GM12878 (cell line): ENCODE results near the gene DNAJC7. TPM values are rescaled to one million over a fixed set of nuclear protein-coding genes. Genes with fewer than 3 reads are reported as not detected.

Experiments
- ATAC-seq: fragments of 200-7000 bp; cut with Tn5 transposase; 3 replicates; pipeline ENCODE4 v1.9.1; 2020; ENCODE audit warnings: mild to moderate bottlenecking, moderate library complexity
- BruUV-seq: library from RNA; stranded (reverse); fragments of 400-500 nt; replicated peaks from 2 replicates; lab custom pipeline; 2021; lab: Mats Ljungman, UMichigan
- CTCF ChIA-PET: fragments of 300-600 bp; sonication (Branson Sonifier 250); formaldehyde crosslinking; extraction: SDS; loops from one replicate; lab custom pipeline; 2021; ENCODE audit warnings: inconsistent platforms; lab: Yijun Ruan, JAX
- POLR2A ChIA-PET: fragments of 350-600 bp; formaldehyde crosslinking; extraction: SDS; loops from one replicate; lab custom pipeline; 2021; ENCODE audit warnings: inconsistent platforms; lab: Charles Lee
- RAD21 ChIA-PET: fragments of 300-600 bp; sonication (Branson Sonifier 250); formaldehyde crosslinking; loops from one replicate; lab custom pipeline; 2023; ENCODE audit warnings: antibody characterized with exemption; ENCODE audit not compliant: unreplicated experiment; lab: Charles Lee
- SMC1A ChIA-PET: fragments of 300-600 bp; sonication (Branson Sonifier 250); formaldehyde crosslinking; loops from one replicate; lab custom pipeline; 2023; ENCODE audit not compliant: unreplicated experiment, uncharacterized antibody; lab: Charles Lee
- DNase-seq: peaks from one replicate; pipeline ENCODE4 v3.0.0-alpha.2; 2011; ENCODE audit warnings: low read depth, low spot score
- FAIRE-seq: peaks from 3 replicates; lab custom pipeline; 2011; peaks lifted over from hg19 to GRCh38; lab: Jason Lieb, UNC
- H2AFZ ChIP-seq: 2 replicates; pipeline ENCODE4 v1.6.0; 2011; ENCODE audit warnings: low read depth, low read length, control low read depth; ENCODE audit not compliant: control insufficient read depth
- H3K27ac ChIP-seq: 2 replicates; pipeline ENCODE4 v1.5.1; 2011; ENCODE audit warnings: control low read depth; ENCODE audit not compliant: control insufficient read depth, insufficient read depth
- H3K27me3 ChIP-seq, 2 experiments: replicated peaks in 1 of 2; 2 replicates each; pipeline versions ENCODE4 v1.6.0 to v1.6.1; 2011; ENCODE audit warnings: low read length in 1 of 2; ENCODE audit not compliant: control insufficient read depth in 2 of 2, insufficient read depth in 2 of 2
- H3K36me3 ChIP-seq, 2 experiments: 2 replicates each; pipeline ENCODE4 v1.5.1; 2011; ENCODE audit warnings: low read length in 1 of 2; ENCODE audit not compliant: control insufficient read depth in 2 of 2, insufficient read depth in 2 of 2
- H3K4me1 ChIP-seq: 2 replicates; pipeline ENCODE4 v1.6.1; 2011; ENCODE audit warnings: mild to moderate bottlenecking, low read length, moderate library complexity, mixed read lengths; ENCODE audit not compliant: control insufficient read depth, insufficient read depth
- H3K4me2 ChIP-seq: 2 replicates; pipeline ENCODE4 v1.6.0; 2011; ENCODE audit warnings: control low read depth; ENCODE audit not compliant: control insufficient read depth, insufficient read depth
- H3K4me3 ChIP-seq: fragments of 200-600 bp; sonication (generic); 2 replicates; pipeline ENCODE4 v1.5.1; 2016
- H3K79me2 ChIP-seq: 2 replicates; pipeline ENCODE4 v1.6.0; 2011; ENCODE audit warnings: low read length; ENCODE audit not compliant: control insufficient read depth, insufficient read depth
- H3K9ac ChIP-seq: 2 replicates; pipeline ENCODE4 v1.8.0; 2011; ENCODE audit warnings: low read length, control low read depth, mixed read lengths; ENCODE audit not compliant: control insufficient read depth, insufficient read depth
- H3K9me3 ChIP-seq: replicated peaks from 3 replicates; pipeline ENCODE4 v1.5.1; 2011; ENCODE audit warnings: mild to moderate bottlenecking, low read length; ENCODE audit not compliant: control insufficient read depth, insufficient read depth
- H4K20me1 ChIP-seq: 2 replicates; pipeline ENCODE4 v1.6.0; 2011; ENCODE audit not compliant: control insufficient read depth, insufficient read depth
- CHD1 ChIP-seq: IDR thresholded peaks from 2 replicates; pipeline ENCODE4 v1.6.1; 2012; ENCODE audit warnings: low read depth, low read length, improper control_type of control experiment
- EP300 ChIP-seq, 2 experiments: fragments of 150-350 bp in 1 of 2; IDR thresholded peaks; 2 replicates each; pipeline ENCODE4 v1.6.1; 2011 to 2012; ENCODE audit warnings: low read depth in 2 of 2, low read length in 2 of 2, borderline replicate concordance in 1 of 2, improper control_type of control experiment in 1 of 2, inconsistent platforms in 1 of 2; ENCODE audit not compliant: control insufficient read depth in 1 of 2
- IKZF1 ChIP-seq: fragments of 450-650 bp; conservative IDR thresholded peaks from 2 replicates; pipeline ENCODE4 v1.6.1; 2017; ENCODE audit warnings: antibody characterized with exemption, mild to moderate bottlenecking
- PRDM15 ChIP-seq: fragments of 450-650 bp; formaldehyde crosslinking; IDR thresholded peaks from 2 replicates; pipeline ENCODE4 v1.4.0; 2020; ENCODE audit warnings: mild to moderate bottlenecking, moderate library complexity
- RELA ChIP-seq: fragments of 450-650 bp; IDR thresholded peaks from 2 replicates; pipeline ENCODE4 v1.8.0; 2014; ENCODE audit warnings: borderline replicate concordance; ENCODE audit not compliant: partially characterized antibody
- SPI1 ChIP-seq: IDR thresholded peaks from 2 replicates; pipeline ENCODE4 v1.6.1; 2011; ENCODE audit warnings: low read depth, mild to moderate bottlenecking, low read length, moderate library complexity, borderline replicate concordance; ENCODE audit not compliant: insufficient read depth
- YBX1 ChIP-seq: fragments of 450-650 bp; IDR thresholded peaks from 2 replicates; pipeline ENCODE4 v1.6.1; 2016; ENCODE audit warnings: antibody characterized with exemption
- WGBS: methylation state at CpG from one replicate; pipeline ENCODE4 v1.1.6; 2016; ENCODE audit warnings: low lambda C conversion rate; ENCODE audit not compliant: insufficient replicate concordance, insufficient coverage; ENCODE audit errors: missing lambda C conversion rate; 5-methylcytosine and 5-hydroxymethylcytosine counted together
- in situ Hi-C: fragments of 300-500 bp; cut with MboI; formaldehyde crosslinking; loops from 9 replicates; pipeline ENCODE4 v1.14.3; 2018; ENCODE audit warnings: mixed read lengths
- intact Hi-C: fragments of 100-400 bp; cut with micrococcal nuclease; formaldehyde crosslinking; loops from one replicate; pipeline ENCODE4 v1.14.2; 2022; ENCODE audit not compliant: unreplicated experiment
- polyA plus RNA-seq, 11 experiments: library from polyadenylated mRNA; depleted of rRNA in 4 of 11; unstranded in 6 of 11; stranded (reverse) in 5 of 11; fragments of >200 nt; fragmentation: Nextera tagmentation in 4 of 11; fragmentation: Illumina TruSeq in 1 of 11; extraction: Ambion mirVana in 4 of 11; extraction: Trizol in 1 of 11; gene quantifications; 1 replicate in 1 of 11; 2 replicates in 10 of 11; pipeline versions ENCODE4 v1.2.1 to v1.2.3, GENCODE V29; 2011 to 2016; ENCODE audit warnings: inconsistent platforms in 2 of 11, missing spikeins in 2 of 11, low read depth in 1 of 11
- total RNA-seq, 4 experiments: library from RNA; depleted of rRNA in 3 of 4; stranded (reverse); fragments of >200 nt in 3 of 4; fragmentation: Illumina TruSeq in 1 of 4; extraction: Trizol in 1 of 4; gene quantifications; 2 replicates each; pipeline versions ENCODE4 v1.2.1 to v1.2.3, GENCODE V29; 2013 to 2021
- TF ChIP-seq, protein P1 (sequence below), 3 experiments: IDR thresholded peaks in 2 of 3; conservative IDR thresholded peaks in 1 of 3; 2 replicates each; pipeline ENCODE4 v1.5.1; 2011; ENCODE audit warnings: low read depth in 3 of 3, low read length in 3 of 3, mild to moderate bottlenecking in 3 of 3, control low read depth in 2 of 3, moderate library complexity in 2 of 3, inconsistent platforms in 1 of 3, mixed read lengths in 1 of 3; ENCODE audit not compliant: control insufficient read depth in 2 of 3, insufficient read depth in 1 of 3; ENCODE audit errors: extremely low read depth in 1 of 3
- TF ChIP-seq, protein P2 (sequence below): IDR thresholded peaks from 2 replicates; pipeline ENCODE4 v1.6.1; 2012; ENCODE audit warnings: low read depth, low read length, improper control_type of control experiment
- TF ChIP-seq, protein P3 (sequence below): IDR thresholded peaks from 2 replicates; pipeline ENCODE4 v1.6.1; 2012; ENCODE audit warnings: mild to moderate bottlenecking, low read depth, low read length

DNAJC7 gene
- total and polyA plus RNA-seq, 10 of the 15 experiments (the other 5 are each of a cell fraction or from before 2014, with no cell fraction given): 60.1 to 173 (median 94.9) TPM

GRCh38 chr17:42045719-42046118 lies 28.5 kb upstream of the DNAJC7 start:
- FAIRE-seq (no peak), ATAC-seq (no peak), DNase-seq (no peak)
- no TSS peak for BruUV-seq
- H3K4me3 ChIP-seq: no peak overlapping the region
- no peak overlapping the region for H3K9ac ChIP-seq
- no peaks in the 10 kb centered on the region for H4K20me1 ChIP-seq
- TF ChIP-seq RELA (no peak), PRDM15 (CRISPR knock-in tag) (no peak), IKZF1 (no peak), CHD1 (no peak), EP300 (IDR thresholded peaks at IDR 0.05; ENCODE audit: borderline replicate concordance in 1 of 2, control insufficient read depth in 1 of 2, low read depth in 2 of 2, low read length in 2 of 2) (no peak), SPI1 (no peak), YBX1 (no peak)
- TF ChIP-seq, protein P1, sequence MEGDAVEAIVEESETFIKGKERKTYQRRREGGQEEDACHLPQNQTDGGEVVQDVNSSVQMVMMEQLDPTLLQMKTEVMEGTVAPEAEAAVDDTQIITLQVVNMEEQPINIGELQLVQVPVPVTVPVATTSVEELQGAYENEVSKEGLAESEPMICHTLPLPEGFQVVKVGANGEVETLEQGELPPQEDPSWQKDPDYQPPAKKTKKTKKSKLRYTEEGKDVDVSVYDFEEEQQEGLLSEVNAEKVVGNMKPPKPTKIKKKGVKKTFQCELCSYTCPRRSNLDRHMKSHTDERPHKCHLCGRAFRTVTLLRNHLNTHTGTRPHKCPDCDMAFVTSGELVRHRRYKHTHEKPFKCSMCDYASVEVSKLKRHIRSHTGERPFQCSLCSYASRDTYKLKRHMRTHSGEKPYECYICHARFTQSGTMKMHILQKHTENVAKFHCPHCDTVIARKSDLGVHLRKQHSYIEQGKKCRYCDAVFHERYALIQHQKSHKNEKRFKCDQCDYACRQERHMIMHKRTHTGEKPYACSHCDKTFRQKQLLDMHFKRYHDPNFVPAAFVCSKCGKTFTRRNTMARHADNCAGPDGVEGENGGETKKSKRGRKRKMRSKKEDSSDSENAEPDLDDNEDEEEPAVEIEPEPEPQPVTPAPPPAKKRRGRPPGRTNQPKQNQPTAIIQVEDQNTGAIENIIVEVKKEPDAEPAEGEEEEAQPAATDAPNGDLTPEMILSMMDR (IDR thresholded peaks at IDR 0.05 in 2 of 3, conservative IDR thresholded peaks at IDR 0.05 in 1 of 3; ENCODE audit: control insufficient read depth in 2 of 3, extremely low read depth in 1 of 3, insufficient read depth in 1 of 3, low read depth in 3 of 3, low read length in 3 of 3): no peak
- TF ChIP-seq, protein P2, sequence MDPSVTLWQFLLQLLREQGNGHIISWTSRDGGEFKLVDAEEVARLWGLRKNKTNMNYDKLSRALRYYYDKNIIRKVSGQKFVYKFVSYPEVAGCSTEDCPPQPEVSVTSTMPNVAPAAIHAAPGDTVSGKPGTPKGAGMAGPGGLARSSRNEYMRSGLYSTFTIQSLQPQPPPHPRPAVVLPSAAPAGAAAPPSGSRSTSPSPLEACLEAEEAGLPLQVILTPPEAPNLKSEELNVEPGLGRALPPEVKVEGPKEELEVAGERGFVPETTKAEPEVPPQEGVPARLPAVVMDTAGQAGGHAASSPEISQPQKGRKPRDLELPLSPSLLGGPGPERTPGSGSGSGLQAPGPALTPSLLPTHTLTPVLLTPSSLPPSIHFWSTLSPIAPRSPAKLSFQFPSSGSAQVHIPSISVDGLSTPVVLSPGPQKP: no peak
- TF ChIP-seq, protein P3, sequence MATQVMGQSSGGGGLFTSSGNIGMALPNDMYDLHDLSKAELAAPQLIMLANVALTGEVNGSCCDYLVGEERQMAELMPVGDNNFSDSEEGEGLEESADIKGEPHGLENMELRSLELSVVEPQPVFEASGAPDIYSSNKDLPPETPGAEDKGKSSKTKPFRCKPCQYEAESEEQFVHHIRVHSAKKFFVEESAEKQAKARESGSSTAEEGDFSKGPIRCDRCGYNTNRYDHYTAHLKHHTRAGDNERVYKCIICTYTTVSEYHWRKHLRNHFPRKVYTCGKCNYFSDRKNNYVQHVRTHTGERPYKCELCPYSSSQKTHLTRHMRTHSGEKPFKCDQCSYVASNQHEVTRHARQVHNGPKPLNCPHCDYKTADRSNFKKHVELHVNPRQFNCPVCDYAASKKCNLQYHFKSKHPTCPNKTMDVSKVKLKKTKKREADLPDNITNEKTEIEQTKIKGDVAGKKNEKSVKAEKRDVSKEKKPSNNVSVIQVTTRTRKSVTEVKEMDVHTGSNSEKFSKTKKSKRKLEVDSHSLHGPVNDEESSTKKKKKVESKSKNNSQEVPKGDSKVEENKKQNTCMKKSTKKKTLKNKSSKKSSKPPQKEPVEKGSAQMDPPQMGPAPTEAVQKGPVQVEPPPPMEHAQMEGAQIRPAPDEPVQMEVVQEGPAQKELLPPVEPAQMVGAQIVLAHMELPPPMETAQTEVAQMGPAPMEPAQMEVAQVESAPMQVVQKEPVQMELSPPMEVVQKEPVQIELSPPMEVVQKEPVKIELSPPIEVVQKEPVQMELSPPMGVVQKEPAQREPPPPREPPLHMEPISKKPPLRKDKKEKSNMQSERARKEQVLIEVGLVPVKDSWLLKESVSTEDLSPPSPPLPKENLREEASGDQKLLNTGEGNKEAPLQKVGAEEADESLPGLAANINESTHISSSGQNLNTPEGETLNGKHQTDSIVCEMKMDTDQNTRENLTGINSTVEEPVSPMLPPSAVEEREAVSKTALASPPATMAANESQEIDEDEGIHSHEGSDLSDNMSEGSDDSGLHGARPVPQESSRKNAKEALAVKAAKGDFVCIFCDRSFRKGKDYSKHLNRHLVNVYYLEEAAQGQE: no peak
- no peaks in the 10 kb centered on the region for H3K36me3 ChIP-seq
- CTCF ChIA-PET: interaction anchor here (0.6 to 1.6 kb wide), 4 partner anchors 20 to 277 kb away, joined by 3 to 5 read pairs (median 4); no protein-coding TSS in a partner anchor
- RAD21 ChIA-PET: no interaction called here
- H3K79me2 ChIP-seq: no peaks in the 10 kb centered on the region
- no peaks in the 10 kb centered on the region for H3K9me3 ChIP-seq
- SMC1A ChIA-PET: interaction anchor here (1.7 kb wide), 1 partner anchor 10 kb away, joined by 4 read pairs; no protein-coding TSS in a partner anchor
- no peak overlapping the region for H3K4me2 ChIP-seq
- POLR2A ChIA-PET: no interaction called here
- H3K4me1 ChIP-seq: no peaks in the 10 kb centered on the region
- intact Hi-C loops (no loop called here), in situ Hi-C loops (no loop called here)
- H2AFZ ChIP-seq: no peak overlapping the region
- peaks cover 0 to 3% of the 10 kb centered on the region in 2 experiments; a peak in 2 of 4 replicates for H3K27me3 ChIP-seq
- no peak overlapping the region for H3K27ac ChIP-seq
- 25% methylated on average over 1 of the region's 1 CpG for WGBS
